BJ (cell line): ENCODE results near the gene FKBP15. TPM values are rescaled to one million over a fixed set of nuclear protein-coding genes. Genes with fewer than 3 reads are reported as not detected.
A peak's percentile ranks its signal among the peaks of the same experiment; 100 is the strongest.
"Not testable (repeated sequence)": the region's sequence is repeated elsewhere in the genome, so short reads cannot be mapped to it uniquely, and the experiment has no call there.

Experiments
- CTCF ChIA-PET: fragments of 350-600 bp; formaldehyde crosslinking; extraction: SDS; loops from one replicate; lab custom pipeline; 2021; ENCODE audit warnings: antibody characterized with exemption, inconsistent platforms; lab: Yijun Ruan, JAX
- POLR2A ChIA-PET: fragments of 300-600 bp; sonication (Branson Sonifier 250); formaldehyde crosslinking; extraction: SDS; loops from one replicate; lab custom pipeline; 2021; ENCODE audit warnings: antibody characterized with exemption; lab: Charles Lee
- DNase-seq: peaks from one replicate; pipeline ENCODE4 v3.0.0-alpha.2; 2011; ENCODE audit warnings: low read depth
- H3K27me3 ChIP-seq: 2 replicates; pipeline ENCODE4 v1.6.0; 2011; ENCODE audit warnings: low read length; ENCODE audit not compliant: control insufficient read depth, insufficient read depth
- H3K36me3 ChIP-seq: 2 replicates; pipeline ENCODE4 v1.5.1; 2011; ENCODE audit warnings: low read length; ENCODE audit not compliant: control insufficient read depth, insufficient read depth
- H3K4me3 ChIP-seq: 2 replicates; pipeline ENCODE4 v1.5.1; 2011; ENCODE audit warnings: low read depth, mild to moderate bottlenecking, control low read depth, low read length
- polyA plus RNA-seq: library from polyadenylated mRNA; depleted of rRNA; stranded (reverse); fragments of >200 nt; gene quantifications from 2 replicates; pipeline ENCODE4 v1.2.3, GENCODE V29; 2011
- TF ChIP-seq, protein P1 (sequence below): IDR thresholded peaks from 2 replicates; pipeline ENCODE4 v1.5.1; 2011; ENCODE audit warnings: low read depth, mild to moderate bottlenecking, control low read depth, inconsistent platforms, low read length, moderate library complexity; ENCODE audit not compliant: insufficient read depth

The FKBP15 gene
- polyA plus RNA-seq, 1 experiment = 45.0 TPM

DNA sequence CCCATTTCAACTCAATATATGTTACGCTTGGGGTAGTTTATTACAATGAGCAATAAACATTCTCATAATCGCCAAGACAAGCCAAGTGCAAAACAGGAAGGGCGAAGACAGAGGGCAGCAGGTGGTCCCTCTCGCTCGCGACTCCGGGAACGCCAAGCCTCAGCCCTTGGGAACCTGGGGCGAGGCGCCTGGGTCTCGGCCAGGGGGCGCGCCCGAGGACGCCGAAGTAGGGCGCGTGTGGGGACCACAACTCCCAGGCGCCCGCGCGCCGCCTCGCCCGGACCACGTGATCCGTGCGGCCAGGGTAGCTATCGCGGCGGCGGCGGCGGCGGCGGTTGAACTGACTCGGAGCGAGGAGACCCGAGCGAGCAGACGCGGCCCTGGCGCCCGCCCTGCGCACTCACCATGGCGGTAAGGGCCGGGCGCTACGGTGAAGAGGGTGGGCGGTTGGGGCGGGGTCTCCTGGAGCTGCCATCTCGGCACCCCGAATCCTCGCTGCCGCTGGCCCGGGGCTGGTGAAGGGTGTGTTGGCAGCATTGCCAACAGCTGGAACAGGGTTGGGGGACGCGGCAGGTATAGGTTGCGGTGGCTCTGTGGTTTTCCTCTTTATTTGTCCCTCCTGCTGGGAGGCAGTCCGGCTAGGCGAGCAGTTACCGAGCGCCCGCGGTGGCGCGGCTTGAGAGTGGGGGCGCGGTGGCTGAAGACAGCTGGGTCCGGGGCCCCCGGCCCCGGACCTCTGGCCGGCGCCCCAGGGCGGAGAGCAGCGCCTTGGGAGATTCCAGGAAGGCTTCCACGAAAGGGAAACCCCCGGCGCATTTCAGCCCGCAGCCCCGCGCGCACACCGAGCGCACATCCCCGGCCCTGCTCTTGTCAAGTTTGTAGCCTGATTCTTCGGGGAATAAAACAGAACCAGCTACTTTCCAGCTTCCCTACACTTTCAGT lies 70.1 kb downstream of the FKBP15 start, which contains the start of gene SLC31A2:
Gene SLC31A2 (plus strand): TSS at position 338 of the 942 bp plus-strand sequence. CDS start 68 bp downstream, at position 406.
- DNase-seq = no peak
- H3K36me3 ChIP-seq = no peaks in the 10 kb centered on the region
- H3K4me3 ChIP-seq = peak within 1 kb of the TSS; percentile 94
- TF ChIP-seq, protein P1, sequence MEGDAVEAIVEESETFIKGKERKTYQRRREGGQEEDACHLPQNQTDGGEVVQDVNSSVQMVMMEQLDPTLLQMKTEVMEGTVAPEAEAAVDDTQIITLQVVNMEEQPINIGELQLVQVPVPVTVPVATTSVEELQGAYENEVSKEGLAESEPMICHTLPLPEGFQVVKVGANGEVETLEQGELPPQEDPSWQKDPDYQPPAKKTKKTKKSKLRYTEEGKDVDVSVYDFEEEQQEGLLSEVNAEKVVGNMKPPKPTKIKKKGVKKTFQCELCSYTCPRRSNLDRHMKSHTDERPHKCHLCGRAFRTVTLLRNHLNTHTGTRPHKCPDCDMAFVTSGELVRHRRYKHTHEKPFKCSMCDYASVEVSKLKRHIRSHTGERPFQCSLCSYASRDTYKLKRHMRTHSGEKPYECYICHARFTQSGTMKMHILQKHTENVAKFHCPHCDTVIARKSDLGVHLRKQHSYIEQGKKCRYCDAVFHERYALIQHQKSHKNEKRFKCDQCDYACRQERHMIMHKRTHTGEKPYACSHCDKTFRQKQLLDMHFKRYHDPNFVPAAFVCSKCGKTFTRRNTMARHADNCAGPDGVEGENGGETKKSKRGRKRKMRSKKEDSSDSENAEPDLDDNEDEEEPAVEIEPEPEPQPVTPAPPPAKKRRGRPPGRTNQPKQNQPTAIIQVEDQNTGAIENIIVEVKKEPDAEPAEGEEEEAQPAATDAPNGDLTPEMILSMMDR = peak; percentile 43; the same call in 1 of the 2 replicates
- ChIA-PET CTCF (interaction anchor here (1.2 to 1.3 kb wide), 2 partner anchors 14 to 20 kb away, joined by 4 read pairs; no protein-coding TSS in a partner anchor), POLR2A (interaction anchor here (0.6 to 0.7 kb wide), 3 partner anchors 37 to 472 kb away, joined by 4 to 14 read pairs (median 6); no protein-coding TSS in a partner anchor)
- H3K27me3 ChIP-seq = peaks cover 4% of the 10 kb centered on the region; the same call in 1 of the 2 replicates

DNA sequence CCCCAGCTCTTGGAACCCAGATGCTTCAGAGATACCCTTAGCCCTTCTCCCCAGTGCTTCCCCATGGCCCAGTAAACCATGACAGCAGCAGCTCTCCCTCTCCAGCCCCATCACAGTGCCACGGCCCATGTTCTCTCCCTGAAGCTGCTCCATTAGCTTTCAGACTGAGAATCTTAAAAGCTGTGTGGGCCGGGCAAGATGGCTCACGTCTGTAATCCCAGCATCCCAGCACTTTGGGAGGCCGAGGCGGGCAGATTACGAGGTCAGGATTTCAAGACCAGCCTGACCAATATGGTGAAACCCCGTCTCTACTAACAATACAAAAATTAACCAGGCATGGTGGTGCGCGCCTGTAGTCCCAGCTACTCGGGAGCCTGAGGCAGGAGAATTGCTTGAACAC lies 71.5 kb downstream of the FKBP15 start:
- DNase-seq, POLR2A ChIA-PET, CTCF ChIA-PET, H3K27me3 ChIP-seq, H3K36me3 ChIP-seq, H3K4me3 ChIP-seq: not testable (repeated sequence)

DNA sequence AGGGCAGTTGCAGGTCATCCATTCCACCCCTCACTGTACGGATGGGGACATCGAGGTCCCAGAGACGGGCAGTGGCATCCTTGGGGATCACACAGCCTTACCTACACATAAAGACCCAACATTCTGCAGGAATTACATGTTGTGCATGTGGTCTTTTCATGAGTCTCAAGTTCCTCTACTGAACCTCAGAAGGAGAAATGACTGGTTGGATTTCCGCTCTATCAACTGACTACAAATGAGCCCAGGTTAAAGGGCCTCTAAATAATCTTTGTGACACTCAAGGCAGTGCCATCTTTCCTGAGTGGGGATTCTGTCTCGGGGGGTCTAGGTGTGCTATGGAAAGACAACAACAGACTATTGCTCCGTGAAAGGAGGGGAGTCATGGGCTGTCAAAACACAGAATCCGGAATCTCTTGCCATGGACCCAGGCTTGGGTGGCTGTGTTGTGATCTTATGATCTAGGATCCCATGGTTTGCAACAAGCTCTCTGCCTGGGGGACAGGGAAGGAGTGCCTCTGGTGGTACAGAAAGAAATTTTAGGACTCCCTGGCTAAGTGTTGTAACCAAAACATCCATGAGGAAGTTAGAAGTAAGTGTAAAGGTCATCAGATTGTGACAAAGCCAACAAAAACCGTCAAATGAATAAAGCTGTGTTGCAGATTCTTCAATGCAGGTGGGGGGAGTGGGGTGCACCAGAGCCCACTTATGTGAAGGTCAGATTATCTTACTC lies 72.1 kb downstream of the FKBP15 start:
- CTCF ChIA-PET = no interaction called here

GRCh38 chr9:113148372-113148705 lies 72.7 kb downstream of the FKBP15 start:
- ChIA-PET CTCF (no interaction called here), POLR2A (no interaction called here)
- DNase-seq = no peak
- H3K27me3 ChIP-seq = peaks cover 6% of the 10 kb centered on the region; the same call in 1 of the 2 replicates
- H3K4me3 ChIP-seq = no peak overlapping the region
- TF ChIP-seq, protein P1 = no peak
- H3K36me3 ChIP-seq = no peaks in the 10 kb centered on the region

More for the DNA sequence above, 72.1 kb downstream of the FKBP15 start:
- POLR2A ChIA-PET = no interaction called here
- no peak overlapping the region for H3K4me3 ChIP-seq
- TF ChIP-seq, protein P1 = no peak
- peaks cover 6% of the 10 kb centered on the region; the same call in 1 of the 2 replicates for H3K27me3 ChIP-seq
- no peaks in the 10 kb centered on the region for H3K36me3 ChIP-seq
- no peak for DNase-seq

- CTCF ChIA-PET = interaction anchor here (1.0 kb wide), 1 partner anchor 16 kb away, joined by 3 read pairs; no protein-coding TSS in a partner anchor
These were observed 77.4 kb downstream of the FKBP15 start for GRCh38 chr9:113143432-113144227.

DNA sequence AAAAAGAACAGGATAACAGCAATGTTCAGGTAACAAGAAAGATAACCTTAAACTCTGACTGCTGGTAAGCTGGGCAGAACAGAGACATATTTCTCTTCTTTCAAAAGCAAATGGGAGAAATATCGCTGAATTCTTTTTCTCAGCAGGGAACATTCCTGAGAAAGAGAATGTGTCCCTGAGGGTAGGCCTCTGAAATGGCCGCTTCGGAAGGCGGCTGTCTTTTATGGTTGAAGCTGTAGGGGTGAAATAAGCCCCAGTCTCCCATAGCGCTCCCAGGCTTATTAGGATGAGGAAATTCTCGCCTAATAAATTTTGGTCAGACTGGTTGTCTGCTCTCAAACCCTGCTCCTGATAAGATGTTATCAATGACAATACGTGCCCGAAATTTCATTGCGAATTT lies 80.2 kb downstream of the FKBP15 start:
- H3K4me3 ChIP-seq, H3K27me3 ChIP-seq, CTCF ChIA-PET, H3K36me3 ChIP-seq, POLR2A ChIA-PET, DNase-seq: not testable (repeated sequence)

More at GRCh38 chr9:113143432-113144227, 77.4 kb downstream of the FKBP15 start:
- H3K36me3 ChIP-seq = no peaks in the 10 kb centered on the region
- TF ChIP-seq, protein P1 = no peak
- POLR2A ChIA-PET = no interaction called here
- DNase-seq = no peak
- H3K4me3 ChIP-seq = no peak overlapping the region
- H3K27me3 ChIP-seq = peaks cover 8% of the 10 kb centered on the region; the same call in 1 of the 2 replicates
